ENCODE measurements around the gene BTBD18.

Gene BTBD18

DNA sequence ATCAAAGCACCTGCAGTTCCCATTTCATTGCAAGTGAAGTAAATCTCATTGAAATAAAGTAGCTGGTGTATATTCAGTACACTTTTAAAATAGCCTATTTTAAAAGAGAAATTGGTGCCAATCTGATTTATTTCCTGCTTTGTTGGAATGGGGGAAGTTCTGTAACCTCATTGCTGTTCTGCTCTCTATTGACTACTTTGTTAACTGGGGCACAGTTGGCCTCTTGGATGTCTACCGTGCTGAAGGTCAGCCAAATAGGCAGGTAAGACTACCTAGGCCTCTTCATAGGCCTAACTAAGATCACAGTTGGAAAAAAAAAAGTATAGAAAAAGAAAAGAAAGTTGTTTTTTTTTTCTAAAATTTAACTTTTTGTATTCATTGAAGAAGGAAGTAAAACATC is 19.2 kb upstream of the BTBD18 start:
- in situ Hi-C loops (cut with HindIII; ENCODE audit: low sequenced_read_pairs) = no loop called here
- TF ChIP-seq, protein P1, sequence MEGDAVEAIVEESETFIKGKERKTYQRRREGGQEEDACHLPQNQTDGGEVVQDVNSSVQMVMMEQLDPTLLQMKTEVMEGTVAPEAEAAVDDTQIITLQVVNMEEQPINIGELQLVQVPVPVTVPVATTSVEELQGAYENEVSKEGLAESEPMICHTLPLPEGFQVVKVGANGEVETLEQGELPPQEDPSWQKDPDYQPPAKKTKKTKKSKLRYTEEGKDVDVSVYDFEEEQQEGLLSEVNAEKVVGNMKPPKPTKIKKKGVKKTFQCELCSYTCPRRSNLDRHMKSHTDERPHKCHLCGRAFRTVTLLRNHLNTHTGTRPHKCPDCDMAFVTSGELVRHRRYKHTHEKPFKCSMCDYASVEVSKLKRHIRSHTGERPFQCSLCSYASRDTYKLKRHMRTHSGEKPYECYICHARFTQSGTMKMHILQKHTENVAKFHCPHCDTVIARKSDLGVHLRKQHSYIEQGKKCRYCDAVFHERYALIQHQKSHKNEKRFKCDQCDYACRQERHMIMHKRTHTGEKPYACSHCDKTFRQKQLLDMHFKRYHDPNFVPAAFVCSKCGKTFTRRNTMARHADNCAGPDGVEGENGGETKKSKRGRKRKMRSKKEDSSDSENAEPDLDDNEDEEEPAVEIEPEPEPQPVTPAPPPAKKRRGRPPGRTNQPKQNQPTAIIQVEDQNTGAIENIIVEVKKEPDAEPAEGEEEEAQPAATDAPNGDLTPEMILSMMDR (IDR thresholded peaks at IDR 0.05; ENCODE audit: low read depth, low read length, missing control alignments) = no peak
- H3K4me3 ChIP-seq (ENCODE audit: low read depth, low read length) = no peak overlapping the region
- no peak for DNase-seq (ENCODE audit: low read depth)

DNA sequence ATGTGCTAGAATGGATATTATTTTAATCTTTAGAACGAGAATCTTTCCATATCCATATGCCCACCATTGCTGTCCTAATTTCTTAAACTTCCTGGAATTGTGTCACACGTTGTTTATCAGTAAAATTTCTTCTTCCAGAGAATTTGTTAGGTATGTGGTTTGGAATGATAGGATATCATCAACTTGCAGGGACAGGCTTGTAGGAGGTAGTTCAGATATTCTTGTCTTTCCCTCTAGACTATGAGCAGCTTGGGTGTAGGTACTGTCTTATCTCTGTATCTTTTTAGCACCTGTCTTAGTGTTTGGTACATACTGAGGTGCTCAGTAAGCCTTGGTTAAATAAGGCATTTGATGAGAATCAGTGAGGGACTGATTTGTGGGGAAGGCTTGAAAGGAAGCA is 13.4 kb upstream of the BTBD18 start:
- TF ChIP-seq, protein P1 (IDR thresholded peaks at IDR 0.05; ENCODE audit: low read depth, low read length, missing control alignments) = no peak
- DNase-seq (ENCODE audit: low read depth) = no peak
- peak overlapping the region; percentile 76 for H3K4me3 ChIP-seq (ENCODE audit: low read depth, low read length)
- in situ Hi-C loops (cut with HindIII; ENCODE audit: low sequenced_read_pairs) = no loop called here

DNA sequence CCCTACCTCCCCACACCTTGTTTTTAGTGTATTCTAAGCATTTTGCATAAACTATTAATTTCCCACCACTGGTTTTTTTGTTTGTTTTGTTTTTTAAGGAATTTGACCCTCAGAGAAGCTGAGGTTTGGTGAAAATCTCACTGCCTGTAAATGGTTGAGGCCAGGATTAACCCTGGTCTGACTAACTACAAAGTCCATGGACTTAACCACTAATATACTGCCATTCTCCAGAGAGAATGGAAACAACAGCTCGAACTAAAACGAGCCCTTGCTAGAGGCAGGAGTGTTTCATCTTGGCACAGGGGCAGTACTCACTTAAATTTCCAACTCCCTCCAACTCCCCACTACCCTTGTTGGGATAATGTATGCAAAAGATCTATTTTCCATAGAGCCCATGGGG is 12.9 kb upstream of the BTBD18 start:
- H3K4me3 ChIP-seq (ENCODE audit: low read depth, low read length) = peak overlapping the region; percentile 76
- DNase-seq (ENCODE audit: low read depth) = no peak
- in situ Hi-C loops (cut with HindIII; ENCODE audit: low sequenced_read_pairs) = no loop called here
- TF ChIP-seq, protein P1 (IDR thresholded peaks at IDR 0.05; ENCODE audit: low read depth, low read length, missing control alignments) = no peak

DNA sequence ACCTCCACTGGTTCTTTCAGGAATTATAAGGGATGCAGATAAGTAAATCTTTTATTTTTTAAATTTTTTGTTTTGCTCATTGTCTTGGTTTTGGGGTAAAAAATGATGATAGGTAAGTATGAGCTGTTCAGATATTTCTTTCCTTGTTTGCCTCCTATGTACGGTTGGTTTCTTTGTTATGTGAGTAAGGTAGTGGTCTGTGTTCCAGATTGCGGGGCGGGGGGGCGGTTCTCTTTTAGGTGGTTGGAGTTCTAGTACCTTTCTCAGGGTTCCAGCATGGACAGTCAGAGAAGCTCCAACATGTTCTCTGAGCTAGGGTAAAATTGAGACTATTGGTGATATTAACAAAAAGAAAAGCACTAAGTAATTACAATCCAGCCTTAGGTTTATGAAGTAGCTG is 12.4 kb upstream of the BTBD18 start:
- in situ Hi-C loops (cut with HindIII; ENCODE audit: low sequenced_read_pairs) = no loop called here
- DNase-seq (ENCODE audit: low read depth) = no peak
- H3K4me3 ChIP-seq (ENCODE audit: low read depth, low read length) = peak overlapping the region; percentile 76
- TF ChIP-seq, protein P1 (IDR thresholded peaks at IDR 0.05; ENCODE audit: low read depth, low read length, missing control alignments) = no peak

DNA sequence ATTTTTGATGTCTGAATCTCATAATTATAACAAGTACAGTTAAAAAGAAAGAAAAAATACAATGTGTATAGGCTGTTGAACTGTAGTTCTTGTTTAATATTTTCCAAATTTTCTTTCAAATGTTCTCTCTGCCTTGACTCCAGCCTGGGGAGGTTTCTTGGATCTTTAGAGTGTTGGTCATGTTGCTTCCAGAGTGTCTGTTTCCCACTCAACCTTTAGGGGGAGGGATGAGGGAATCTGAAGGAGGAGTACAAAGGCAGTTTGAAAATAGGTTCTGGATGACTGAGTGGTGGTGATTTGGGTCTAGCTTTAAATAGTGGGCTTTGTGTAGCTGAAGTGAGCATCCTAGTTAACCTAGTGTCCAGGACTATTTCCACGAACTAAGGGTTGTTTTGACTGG is 11.9 kb upstream of the BTBD18 start:
- H3K4me3 ChIP-seq (ENCODE audit: low read depth, low read length) = peak overlapping the region; percentile 76
- TF ChIP-seq, protein P1 (IDR thresholded peaks at IDR 0.05; ENCODE audit: low read depth, low read length, missing control alignments) = peak; percentile 66
- in situ Hi-C loops (cut with HindIII; ENCODE audit: low sequenced_read_pairs) = no loop called here
- DNase-seq (ENCODE audit: low read depth) = no peak

DNA sequence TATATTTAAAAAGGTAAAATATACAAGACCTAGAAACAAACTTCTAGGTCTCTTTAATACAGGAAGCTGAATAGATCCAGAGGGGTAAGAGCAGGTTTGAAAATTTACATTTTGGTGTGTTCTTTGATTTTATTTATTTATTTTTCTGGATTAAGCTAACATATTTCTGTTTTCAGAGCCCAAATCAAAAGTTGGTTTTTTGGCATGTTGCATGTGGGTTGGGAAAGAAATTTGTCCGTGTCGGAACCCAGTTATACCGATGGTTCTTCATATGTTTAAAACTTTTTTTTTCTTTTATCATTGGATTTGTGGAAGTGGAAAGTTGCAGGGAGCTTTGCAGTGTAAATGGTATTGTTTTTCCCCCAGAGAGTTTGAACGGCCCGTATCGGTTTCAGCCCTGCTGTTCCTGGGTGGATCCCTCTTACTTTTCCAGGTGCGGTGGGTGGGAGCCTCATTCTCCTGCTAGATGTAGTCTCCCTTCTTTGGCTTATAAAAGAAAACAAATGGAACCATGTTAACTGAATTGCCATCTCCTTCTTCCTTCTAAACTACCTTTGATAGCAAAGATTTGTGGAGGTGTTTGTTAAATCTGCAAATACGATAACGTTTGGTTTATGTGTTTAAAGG is 10.7 kb upstream of the BTBD18 start:
- no peak for DNase-seq (ENCODE audit: low read depth)
- TF ChIP-seq, protein P1 (IDR thresholded peaks at IDR 0.05; ENCODE audit: low read depth, low read length, missing control alignments) = no peak
- in situ Hi-C loops (cut with HindIII; ENCODE audit: low sequenced_read_pairs) = no loop called here
- H3K4me3 ChIP-seq (ENCODE audit: low read depth, low read length) = peak overlapping the region; percentile 76
